Stimulated activated CD8-positive, alpha-beta memory T cell treated with anti-CD3 and anti-CD28 coated beads, Interleukin-4, amount 100 ng/mL, for 24 hours (primary cell): Measurements from ENCODE around the gene NRARP.

ENCODE experiments used
- DNase-seq: peaks from one replicate; pipeline ENCODE4 v3.0.0-alpha.2; 2020; ENCODE audit warnings: low read depth

NRARP gene

GRCh38 chr9:137256856-137257255 is 45.2 kb downstream of the NRARP start:
- no peak for DNase-seq

DNA sequence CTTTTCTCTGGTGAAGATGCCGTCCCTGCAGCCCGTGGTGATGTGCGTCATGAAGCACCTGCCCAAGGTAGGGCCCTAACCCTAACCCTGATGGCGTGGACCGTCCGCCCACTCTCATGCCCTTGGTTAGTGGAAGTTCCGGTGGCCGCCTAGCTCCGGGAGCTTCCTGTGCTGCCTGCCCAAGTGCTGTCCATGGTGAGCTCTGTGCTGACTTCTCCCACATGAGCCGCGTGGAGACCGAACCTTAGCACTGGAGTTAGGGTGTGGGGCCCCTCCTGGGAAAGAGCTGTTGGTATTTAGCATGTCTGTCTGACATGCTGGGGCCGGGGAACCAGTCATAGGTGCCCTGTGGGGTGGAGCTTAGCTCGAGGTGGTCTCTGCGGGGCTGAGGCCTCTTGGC is 45.7 kb downstream of the NRARP start:
- DNase-seq, result no peak

DNA sequence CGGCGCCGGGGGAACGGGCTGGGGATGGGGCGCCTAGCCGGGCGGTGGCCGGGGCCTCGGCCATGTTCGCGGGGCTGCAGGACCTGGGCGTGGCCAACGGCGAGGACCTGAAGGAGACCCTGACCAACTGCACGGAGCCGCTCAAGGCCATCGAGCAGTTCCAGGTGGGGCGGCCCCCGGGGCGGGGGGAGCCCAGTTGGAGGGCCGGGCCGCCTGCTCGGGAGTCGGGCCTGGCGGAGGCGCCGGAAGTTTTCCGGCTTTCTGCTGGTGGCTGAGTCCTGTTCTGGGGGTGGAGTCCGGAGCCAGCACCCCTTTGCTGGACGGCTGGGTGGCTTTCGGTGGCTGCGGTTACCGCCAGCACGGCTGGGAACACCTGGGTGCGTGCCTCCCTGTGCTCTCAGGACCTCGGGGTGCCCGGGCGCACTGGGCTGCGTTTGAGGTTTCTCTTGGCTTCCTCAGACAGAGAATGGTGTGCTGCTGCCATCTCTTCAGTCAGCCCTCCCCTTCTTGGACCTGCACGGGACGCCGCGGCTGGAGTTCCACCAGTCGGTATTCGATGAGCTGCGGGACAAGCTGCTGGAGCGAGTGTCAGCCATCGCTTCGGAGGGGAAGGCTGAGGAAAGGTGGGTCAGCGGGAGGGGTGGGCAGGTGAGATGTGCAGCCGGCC is 46.5 kb downstream of the NRARP start:
- no peak for DNase-seq

- DNase-seq, result peak; percentile 96
Observed at GRCh38 chr9:137254624-137255447, 47.2 kb downstream of the NRARP start, which contains the start of gene NELFB. Gene NELFB (plus strand): TSS chr9:137255327.

- DNase-seq, result no peak
Observed at GRCh38 chr9:137253717-137254623, 48.1 kb downstream of the NRARP start.

- DNase-seq, result no peak
Observed at GRCh38 chr9:137252555-137253506, 49.2 kb downstream of the NRARP start.

DNA sequence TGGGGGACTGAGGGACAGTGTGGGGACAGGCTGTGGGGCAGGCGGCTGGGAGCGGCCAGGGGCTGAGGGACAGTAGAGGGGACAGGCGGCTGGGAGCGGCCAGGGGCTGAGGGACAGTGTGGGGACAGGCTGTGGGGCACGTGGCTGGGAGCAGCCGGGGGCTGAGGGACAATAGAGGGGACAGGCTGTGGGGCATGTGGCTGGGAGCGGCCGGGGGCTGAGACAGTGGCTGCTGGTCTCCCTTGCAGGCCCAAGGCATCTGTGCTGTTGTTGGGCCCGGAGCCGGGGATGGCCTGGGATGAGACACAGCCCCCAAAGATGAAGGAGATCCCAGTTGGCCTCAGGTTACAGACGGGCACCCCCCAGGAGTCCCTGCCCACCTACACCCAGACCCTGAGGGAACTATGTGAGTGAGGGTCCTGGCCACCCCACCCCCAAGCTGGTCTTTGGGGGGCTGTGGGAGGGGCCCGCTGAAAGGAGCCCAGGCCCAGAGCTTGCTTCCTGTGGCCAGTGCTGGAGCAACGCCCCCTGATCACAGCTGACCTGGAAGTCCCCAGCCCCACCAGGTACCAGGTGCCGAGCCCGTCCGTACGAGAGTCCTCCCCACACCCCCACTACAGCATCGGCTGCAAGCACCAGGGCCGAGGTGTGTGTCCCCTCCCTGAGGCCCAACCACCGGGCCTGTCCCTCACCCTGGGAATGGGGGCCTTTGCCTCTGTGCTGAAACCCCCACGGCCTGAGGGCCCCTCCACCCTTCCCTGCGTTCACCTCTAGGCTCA is 50.4 kb downstream of the NRARP start:
- no peak for DNase-seq

- DNase-seq, result no peak
Observed at GRCh38 chr9:137251194-137251461, 50.9 kb downstream of the NRARP start, which contains the start of gene STPG3. Gene STPG3 (plus strand): TSS chr9:137251286. CDS start chr9:137251287, 1 bp downstream.

- no peak for DNase-seq
Observed at GRCh38 chr9:137250329-137251193, 51.5 kb downstream of the NRARP start.
